HepG2 (cell line): ENCODE data around the gene VPS18. TPM values are rescaled to one million over a fixed set of nuclear protein-coding genes. Genes with fewer than 3 reads are reported as not detected.
A peak's percentile ranks its signal among the peaks of the same experiment; 100 is the strongest.

ENCODE experiments used
- CENPT ChIP-seq: sonication (generic); formaldehyde crosslinking; IDR thresholded peaks from 2 replicates; pipeline ENCODE4 v1.8.0; 2022; ENCODE audit warnings: low read depth, mild to moderate bottlenecking, moderate library complexity, missing genetic modification reagents
- CREB3 ChIP-seq: sonication (generic); formaldehyde crosslinking; IDR thresholded peaks from 2 replicates; pipeline ENCODE4 v1.5.0; 2020; ENCODE audit warnings: missing genetic modification reagents
- FOXP4 ChIP-seq: sonication (generic); formaldehyde crosslinking; IDR thresholded peaks from 2 replicates; pipeline ENCODE4 v1.4.0; 2020; ENCODE audit warnings: missing genetic modification reagents
- HES4 ChIP-seq: sonication (generic); formaldehyde crosslinking; IDR thresholded peaks from 2 replicates; pipeline ENCODE4 v1.9.0; 2021; ENCODE audit warnings: mild to moderate bottlenecking, missing genetic modification reagents, borderline replicate concordance
- IKZF1 ChIP-seq: fragments of 450-650 bp; IDR thresholded peaks from 2 replicates; pipeline ENCODE4 v1.7.1; 2016
- IKZF4 ChIP-seq: sonication (generic); formaldehyde crosslinking; IDR thresholded peaks from 2 replicates; pipeline ENCODE4 v1.5.1; 2020; ENCODE audit warnings: borderline replicate concordance, mild to moderate bottlenecking, low read depth, missing genetic modification reagents; ENCODE audit errors: not compliant biosample characterization
- KAT7 ChIP-seq: IDR thresholded peaks from 2 replicates; pipeline ENCODE4 v1.6.1; 2018; ENCODE audit warnings: borderline replicate concordance, missing compliant biosample characterization
- MED1 ChIP-seq: sonication (generic); formaldehyde crosslinking; IDR thresholded peaks from 2 replicates; pipeline ENCODE4 v1.4.0; 2020; ENCODE audit warnings: missing genetic modification reagents
- PRDM10 ChIP-seq: sonication (generic); formaldehyde crosslinking; IDR thresholded peaks from 2 replicates; pipeline ENCODE4 v1.4.0; 2020; ENCODE audit warnings: low read depth, missing genetic modification reagents
- SNAPC2 ChIP-seq: sonication (generic); formaldehyde crosslinking; IDR thresholded peaks from 2 replicates; pipeline ENCODE4 v1.8.1; 2022; ENCODE audit warnings: mild to moderate bottlenecking, missing genetic modification reagents
- TEAD2 ChIP-seq: sonication (generic); formaldehyde crosslinking; IDR thresholded peaks from 2 replicates; pipeline ENCODE4 v1.9.0; 2021; ENCODE audit warnings: missing genetic modification reagents
- YEATS4 ChIP-seq: sonication (generic); formaldehyde crosslinking; IDR thresholded peaks from 2 replicates; pipeline ENCODE4 v1.4.0; 2020; ENCODE audit warnings: missing genetic modification reagents, borderline replicate concordance
- ZBTB10 ChIP-seq: sonication (generic); formaldehyde crosslinking; IDR thresholded peaks from 2 replicates; pipeline ENCODE4 v1.4.0; 2020; ENCODE audit warnings: missing genetic modification reagents, borderline replicate concordance
- ZNF180 ChIP-seq: sonication (generic); formaldehyde crosslinking; IDR thresholded peaks from 2 replicates; pipeline ENCODE4 v1.4.0; 2020; ENCODE audit warnings: low read depth, missing genetic modification reagents, borderline replicate concordance
- ZNF326 ChIP-seq: sonication (generic); formaldehyde crosslinking; IDR thresholded peaks from 2 replicates; pipeline ENCODE4 v1.4.0; 2020; ENCODE audit warnings: missing genetic modification reagents, borderline replicate concordance
- ZNF446 ChIP-seq: sonication (generic); formaldehyde crosslinking; IDR thresholded peaks from 2 replicates; pipeline ENCODE4 v1.5.0; 2020; ENCODE audit warnings: mild to moderate bottlenecking, missing genetic modification reagents
- ZNF577 ChIP-seq: sonication (generic); formaldehyde crosslinking; IDR thresholded peaks from 2 replicates; pipeline ENCODE4 v1.4.0; 2020; ENCODE audit warnings: mild to moderate bottlenecking, low read depth, missing genetic modification reagents, borderline replicate concordance
- ZNF841 ChIP-seq: sonication (generic); formaldehyde crosslinking; IDR thresholded peaks from 2 replicates; pipeline ENCODE4 v1.8.1; 2023; ENCODE audit warnings: missing genetic modification reagents, borderline replicate concordance
- ZSCAN29 ChIP-seq: sonication (generic); formaldehyde crosslinking; conservative IDR thresholded peaks from 2 replicates; pipeline ENCODE4 v1.4.0; 2020; ENCODE audit warnings: mild to moderate bottlenecking, missing genetic modification reagents
- ZSCAN9 ChIP-seq: IDR thresholded peaks from 2 replicates; pipeline ENCODE4 v1.6.1; 2016; ENCODE audit warnings: borderline replicate concordance
- polyA plus RNA-seq, 8 experiments: library from polyadenylated mRNA; depleted of rRNA in 3 of 8; stranded (reverse) in 7 of 8; unstranded in 1 of 8; fragments of >200 nt; fragmentation: Illumina TruSeq in 4 of 8; extraction: Trizol in 4 of 8; gene quantifications; 2 replicates each; pipeline versions ENCODE4 v1.2.1 to v1.2.3, GENCODE V29; 2011 to 2016; ENCODE audit warnings: low read depth in 4 of 8, missing spikeins in 1 of 8, mixed read lengths in 1 of 8; ENCODE audit not compliant: insufficient read depth in 1 of 8
- total RNA-seq, 5 experiments: library from RNA; depleted of rRNA; stranded (reverse); fragments of >200 nt; fragmentation: Illumina TruSeq; extraction: Trizol; gene quantifications; 2 replicates each; pipeline ENCODE4 v1.2.3, GENCODE V29; 2016; ENCODE audit warnings: low read depth in 1 of 5

Gene VPS18
- total and polyA plus RNA-seq, 2 of the 13 experiments (the other 11 are each of a cell fraction or from before 2014, with no cell fraction given), result 5.8 to 17.0 TPM

GRCh38 chr15:40906091-40906990, 12.1 kb downstream of the VPS18 start (continued):
- TF ChIP-seq CREB3 (CRISPR knock-in tag) (no peak), ZNF180 (CRISPR knock-in tag) (no peak), FOXP4 (CRISPR knock-in tag) (0 out of 2 replicates have a peak, but pooled peaks have one; percentile 18), ZNF446 (CRISPR knock-in tag) (no peak), PRDM10 (no peak), ZSCAN29 (no peak), TEAD2 (CRISPR knock-in tag) (no peak), ZSCAN9 (CRISPR knock-in tag) (0 out of 2 replicates have a peak, but pooled peaks have one; percentile 18), KAT7 (CRISPR knock-in tag) (no peak), SNAPC2 (CRISPR knock-in tag) (no peak), ZBTB10 (CRISPR knock-in tag) (no peak), ZNF841 (CRISPR knock-in tag) (no peak), IKZF1 (no peak), CENPT (CRISPR knock-in tag) (no peak), ZNF577 (CRISPR knock-in tag) (no peak), MED1 (peak; percentile 60), HES4 (no peak), IKZF4 (CRISPR knock-in tag) (peak; percentile 12), YEATS4 (CRISPR knock-in tag) (peak; percentile 40; the same call in 1 of the 2 replicates), ZNF326 (CRISPR knock-in tag) (no peak)
